NCI-H510A (cell line): ENCODE results near the gene SLX9.

Experiments
- DNase-seq: peaks from one replicate; lab custom pipeline; 2025; lab: John Stamatoyannopoulos, UW

The SLX9 gene, protein sequence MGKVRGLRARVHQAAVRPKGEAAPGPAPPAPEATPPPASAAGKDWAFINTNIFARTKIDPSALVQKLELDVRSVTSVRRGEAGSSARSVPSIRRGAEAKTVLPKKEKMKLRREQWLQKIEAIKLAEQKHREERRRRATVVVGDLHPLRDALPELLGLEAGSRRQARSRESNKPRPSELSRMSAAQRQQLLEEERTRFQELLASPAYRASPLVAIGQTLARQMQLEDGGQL

DNA sequence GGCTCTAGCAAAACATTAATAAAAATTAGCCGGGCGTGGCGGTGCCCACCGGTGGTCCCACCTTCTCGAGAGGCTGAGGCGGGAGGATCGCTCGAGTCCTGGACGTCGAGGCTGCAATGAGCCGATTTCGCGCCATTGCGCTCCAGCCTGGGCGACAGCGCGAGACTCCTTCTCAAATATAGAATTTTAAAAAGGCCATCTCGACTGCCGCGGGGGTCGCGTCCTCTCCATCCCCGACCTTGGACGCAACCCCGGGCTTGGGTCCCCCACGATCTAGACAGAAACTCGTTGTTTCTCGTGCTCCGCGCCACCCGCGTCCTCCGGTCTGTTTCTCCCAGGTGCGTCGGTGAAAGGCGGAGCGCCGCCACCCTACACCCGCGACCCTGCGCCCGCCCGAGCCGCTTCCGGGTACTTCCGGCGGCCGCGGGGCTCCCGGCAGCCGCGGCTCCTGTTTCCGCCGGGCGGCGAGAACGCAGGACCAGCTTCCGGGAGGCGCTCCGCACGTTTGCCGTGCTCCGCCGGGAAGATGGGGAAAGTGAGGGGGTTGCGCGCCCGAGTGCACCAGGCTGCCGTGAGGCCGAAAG, at the start of gene SLX9:
Gene SLX9, plus strand, starts transcription at position 498 of the 584 bp plus-strand sequence. Its CDS starts 29 bp downstream, at position 527.
- peak; percentile 70 for DNase-seq

DNA sequence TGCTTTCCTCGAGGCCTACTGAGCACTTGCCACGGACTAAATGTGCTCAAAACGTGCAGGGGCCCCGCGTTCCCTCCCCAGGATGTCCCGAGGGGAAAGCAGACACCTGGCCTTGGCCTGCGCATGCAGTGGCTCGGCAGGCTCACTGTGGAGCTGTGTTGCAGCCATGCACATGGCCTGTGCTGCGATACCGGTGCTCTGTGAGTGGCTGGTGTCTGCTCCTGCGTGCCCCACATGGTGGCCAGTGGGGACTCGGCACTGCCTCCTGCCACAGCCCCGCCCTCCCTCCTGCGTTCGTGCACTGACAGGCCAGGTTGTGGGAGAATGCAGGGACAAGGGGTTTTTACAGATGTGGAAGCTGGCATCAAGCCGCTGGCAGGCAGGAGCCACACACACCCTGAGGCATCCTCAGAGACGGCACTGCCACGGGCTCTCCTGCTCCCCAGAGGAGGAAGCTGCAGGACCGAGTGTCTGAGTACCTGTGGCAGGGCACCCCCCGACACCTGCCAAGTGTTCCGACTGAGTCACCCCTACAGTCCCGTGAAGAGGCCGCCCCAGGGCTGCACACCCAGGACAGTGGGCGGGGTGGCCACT, 49.4 kb upstream of the SLX9 start:
- no peak for DNase-seq

DNA sequence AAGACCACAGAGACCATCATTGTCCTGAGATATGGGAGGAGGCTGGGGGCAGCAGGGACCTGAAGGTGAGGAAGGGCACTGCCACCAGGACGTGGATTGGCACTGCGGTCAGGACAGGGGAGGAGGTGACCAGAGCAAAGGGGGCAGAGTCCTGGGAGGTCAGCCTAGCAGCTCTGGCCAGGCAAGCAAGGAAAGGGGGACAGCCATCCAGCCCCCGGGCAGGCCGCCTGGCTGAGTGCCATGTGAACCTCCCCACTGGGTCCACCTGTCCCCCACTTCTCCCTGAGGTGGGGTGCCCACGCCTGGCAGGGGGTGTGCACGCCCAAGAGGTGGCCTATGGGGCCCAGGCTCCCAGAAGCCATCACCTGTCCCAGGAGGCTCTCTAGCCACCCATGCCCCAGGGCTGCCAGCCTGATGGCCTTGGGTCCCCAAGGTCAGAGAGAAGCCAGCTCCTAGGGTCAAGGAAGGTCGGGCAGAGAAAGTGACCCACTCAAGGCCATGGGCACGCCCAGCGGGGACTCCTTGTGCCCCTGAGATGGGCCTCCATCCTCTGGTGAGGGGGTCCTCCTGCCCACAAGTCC, 48.8 kb upstream of the SLX9 start:
- DNase-seq, result no peak

DNA sequence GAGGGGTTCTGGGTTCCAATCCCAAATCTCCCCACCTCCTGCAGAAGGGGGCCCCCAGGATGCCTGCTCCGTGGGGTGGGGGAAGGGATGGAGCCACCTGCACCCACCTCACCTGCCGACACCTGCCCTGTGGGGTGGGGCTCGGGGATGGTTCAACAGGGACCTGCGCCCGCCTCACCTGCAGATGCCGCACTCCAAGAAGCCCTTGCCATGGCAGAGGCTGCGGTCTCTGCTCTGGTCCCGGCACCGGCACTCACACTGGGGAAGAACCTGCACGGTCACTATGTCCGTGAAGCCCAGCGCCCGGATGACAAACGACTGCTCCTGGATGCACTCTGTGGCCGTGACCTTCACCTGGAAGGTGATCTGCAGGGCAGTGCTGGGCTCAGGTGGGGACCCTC, 48.2 kb upstream of the SLX9 start:
- DNase-seq, result no peak

DNA sequence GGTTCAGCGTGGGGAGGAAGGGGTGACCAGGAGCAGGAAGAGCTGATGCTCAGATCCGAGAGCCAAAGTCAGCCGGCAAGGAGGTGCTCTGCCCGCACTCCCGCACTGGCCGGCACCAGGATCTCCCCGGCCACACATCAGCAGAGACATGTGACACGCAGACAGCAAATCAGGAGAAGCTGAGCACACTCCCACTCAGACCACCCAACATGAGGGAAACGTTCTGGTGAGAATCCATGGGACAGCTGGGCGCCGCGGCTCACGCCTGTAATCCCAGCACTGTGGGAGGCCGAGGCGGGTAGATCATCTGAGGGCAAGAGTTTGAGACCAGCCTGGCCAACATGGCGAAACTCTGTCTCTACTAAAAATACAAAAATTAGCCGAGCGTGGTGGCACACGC, 47.7 kb upstream of the SLX9 start:
- DNase-seq, result no peak

DNA sequence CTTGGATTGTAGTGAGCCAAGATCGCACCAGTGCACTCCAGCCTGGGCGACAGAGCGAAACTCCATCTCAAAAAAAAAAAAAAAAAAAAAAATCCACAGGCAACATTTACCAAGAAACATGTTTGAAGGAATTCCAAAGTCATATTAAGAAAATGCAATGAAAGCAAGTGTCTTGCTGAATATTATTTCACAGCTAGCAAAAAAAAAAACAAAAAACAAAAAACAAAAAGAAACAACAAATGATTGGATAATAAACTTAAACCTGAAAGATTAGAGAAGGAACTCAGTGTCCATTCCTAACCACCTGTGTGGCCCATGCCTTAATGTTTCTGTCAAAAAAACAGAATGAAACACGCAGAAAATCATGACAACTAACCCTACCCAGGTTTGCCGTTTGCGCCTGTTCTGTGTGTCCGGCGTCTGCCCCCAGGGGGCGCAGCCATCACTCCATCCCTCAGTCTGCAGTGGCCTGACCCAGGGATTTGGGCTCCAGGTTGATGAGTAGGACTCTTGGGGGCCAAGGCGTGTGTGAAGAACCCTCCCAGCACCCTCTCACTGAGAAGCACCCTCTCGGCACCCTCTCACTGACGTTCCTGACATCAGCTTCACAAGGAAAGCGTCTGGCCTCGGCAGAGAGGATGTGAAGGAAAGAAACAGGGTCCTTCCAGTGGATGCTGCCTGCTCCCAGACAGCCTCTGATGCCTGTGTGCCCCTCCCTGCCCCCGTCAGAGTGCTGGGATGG, 47.1 kb upstream of the SLX9 start:
- no peak for DNase-seq

DNA sequence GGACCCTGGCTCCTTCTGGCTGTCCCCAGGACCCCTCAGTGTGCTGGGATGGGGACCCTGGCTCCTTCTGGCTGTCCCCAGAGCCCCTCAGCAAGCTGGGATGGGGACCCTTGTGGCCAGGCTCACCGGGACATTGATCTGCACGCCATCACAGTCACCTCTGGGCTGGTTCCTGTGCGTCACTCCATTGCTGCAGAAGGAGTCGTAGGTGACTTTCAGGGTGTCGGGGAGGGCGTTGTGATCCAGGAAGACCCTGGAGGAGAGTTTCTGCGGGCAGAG, 46.6 kb upstream of the SLX9 start:
- DNase-seq, result no peak

DNA sequence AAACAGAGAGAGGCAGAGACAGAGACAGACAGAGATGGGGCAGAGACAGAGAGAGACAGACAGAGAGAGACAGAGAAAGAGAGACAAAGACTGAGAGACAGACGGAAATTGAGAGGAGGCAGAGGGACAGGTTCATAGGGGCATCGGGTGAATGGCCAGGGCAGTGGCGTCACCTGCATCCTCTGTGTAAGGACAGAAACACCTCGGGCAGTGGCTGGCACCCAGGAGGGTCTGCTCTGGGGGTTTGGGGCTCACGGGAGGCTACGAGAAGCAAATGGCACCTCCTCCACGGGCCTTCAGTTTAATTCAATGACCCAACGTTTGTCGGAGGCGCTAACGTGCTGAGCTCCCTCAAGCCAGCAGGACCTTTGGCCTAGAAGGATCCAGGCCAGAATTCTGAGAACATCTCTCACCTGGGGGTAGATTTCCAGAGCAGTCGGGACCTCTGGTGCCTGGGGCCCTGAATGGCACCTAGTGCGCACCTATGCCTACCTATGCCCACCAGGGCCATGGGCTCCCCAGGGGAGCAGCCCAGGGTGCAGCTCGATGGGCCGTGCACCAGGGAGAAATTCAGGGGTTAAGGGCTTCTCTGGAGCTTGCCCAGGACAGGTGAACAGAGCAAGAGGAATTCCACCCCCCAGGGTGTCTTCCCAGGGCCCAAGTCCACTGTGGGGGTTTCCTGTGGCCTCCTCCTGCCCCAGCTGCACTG, 45.7 kb upstream of the SLX9 start:
- DNase-seq, result no peak

DNA sequence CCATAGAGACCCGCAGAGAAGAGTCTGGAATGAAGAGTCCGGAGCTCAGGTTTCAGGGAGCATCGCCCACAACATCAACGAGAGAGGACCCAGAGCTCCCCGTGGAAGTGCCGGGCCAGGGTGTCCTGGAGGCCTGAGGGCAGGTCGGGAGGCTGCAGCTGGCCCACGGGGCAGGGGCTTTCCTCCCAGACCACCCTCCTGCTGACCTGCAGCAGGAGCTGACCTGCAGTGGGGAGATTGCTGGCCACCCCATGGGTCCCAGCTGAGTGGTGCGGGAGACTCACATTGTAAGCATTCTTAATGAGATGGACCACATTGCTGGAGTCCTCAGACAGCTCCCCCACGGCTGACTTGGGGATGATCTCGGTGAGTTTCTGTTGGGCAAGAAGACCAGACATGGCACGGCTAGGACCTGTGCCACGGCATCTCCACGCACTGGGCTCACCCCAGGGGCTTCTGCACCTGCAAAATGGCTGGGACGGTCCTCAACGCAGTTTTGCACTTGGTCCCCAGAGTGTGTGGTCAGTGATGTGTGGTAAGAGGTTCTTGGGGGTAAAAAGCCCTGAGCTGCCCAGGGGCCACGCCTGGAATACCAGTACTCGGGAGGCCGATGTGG, 45.0 kb upstream of the SLX9 start:
- DNase-seq, result no peak

DNA sequence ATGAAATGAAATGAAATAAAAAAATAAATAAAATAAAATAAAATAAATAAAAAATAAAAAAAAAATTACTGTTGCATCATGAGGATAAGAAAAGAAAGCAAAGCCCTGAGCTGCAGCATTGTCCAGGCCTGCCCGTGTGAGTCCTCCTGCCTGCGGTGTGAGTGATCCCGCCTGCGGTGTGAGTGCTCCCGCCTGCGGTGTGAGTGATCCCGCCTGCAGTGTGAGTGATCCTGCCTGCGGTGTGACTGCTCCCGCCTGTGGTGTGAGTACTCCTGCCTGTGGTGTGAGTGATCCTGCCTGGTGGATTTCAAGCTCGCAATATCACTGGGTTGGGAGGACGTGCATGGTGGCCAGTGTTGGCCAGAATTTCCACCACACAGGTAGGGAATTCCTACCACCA, 44.0 kb upstream of the SLX9 start:
- DNase-seq, result no peak

DNA sequence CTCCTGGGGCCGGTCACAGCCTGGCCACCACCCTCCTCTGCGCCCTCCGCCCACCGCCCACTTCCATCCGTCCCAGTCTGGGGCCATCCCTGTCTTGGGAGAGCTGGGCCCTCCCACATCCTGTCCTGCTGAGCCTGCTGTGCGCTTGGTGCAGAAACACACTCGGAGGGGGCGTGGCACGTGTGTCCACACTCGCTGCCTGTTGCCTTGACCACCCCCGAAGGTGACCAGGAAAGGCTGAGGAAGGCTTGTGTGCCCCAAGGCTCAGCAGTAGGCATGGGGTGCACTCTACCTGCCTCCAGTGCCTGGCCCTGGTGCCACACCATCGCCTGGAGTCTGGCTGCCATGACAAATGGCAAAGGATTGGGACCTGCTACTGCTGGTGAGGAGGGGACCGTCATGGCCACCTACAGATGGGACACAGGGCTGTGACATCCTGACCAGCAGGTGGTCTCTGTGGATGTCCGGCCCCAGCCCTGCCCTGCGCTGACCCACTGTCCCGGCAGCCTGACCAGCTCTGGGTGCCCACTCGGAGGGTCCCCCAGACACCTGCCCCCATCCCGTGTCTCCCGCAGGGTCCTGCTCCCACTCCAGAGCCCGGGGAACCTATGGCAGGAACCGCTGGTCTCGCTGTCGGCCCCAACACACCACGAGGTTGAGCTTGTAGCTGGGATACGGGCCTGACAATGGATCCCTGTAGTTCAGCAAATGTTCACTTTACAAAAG, 43.1 kb upstream of the SLX9 start:
- DNase-seq, result no peak

DNA sequence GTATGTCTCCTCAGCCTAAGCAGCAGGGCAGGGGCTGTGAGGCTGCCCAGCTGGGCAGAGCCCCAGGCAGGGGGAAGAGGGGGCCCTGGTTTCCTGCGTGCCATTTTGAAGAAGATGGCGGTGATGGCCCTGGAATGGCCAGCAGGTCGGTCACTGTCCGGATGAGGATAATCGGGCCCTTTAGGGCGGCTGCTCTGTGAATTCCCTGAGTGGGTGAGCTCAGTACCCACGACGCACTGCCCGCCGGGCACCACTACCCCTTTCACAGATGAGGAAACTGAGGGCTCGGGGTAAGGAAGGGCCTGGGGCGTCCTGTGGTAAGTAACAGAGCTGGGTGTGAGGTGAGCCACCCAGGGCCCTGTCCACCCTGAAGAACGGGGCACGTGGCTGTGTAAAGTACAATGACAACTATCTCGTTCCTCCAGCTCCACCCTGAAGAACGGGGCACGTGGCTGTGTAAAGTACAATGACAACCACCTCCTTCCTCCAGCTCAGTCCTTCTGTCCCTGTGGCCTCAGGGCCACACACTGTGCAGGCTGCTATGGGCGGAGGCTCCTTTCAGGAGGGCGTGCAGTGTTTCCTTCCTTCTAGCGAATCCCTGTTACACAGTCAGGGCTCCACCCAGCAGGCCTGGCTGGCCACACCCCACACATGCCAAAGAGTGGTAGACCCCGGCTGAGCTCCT, 42.4 kb upstream of the SLX9 start:
- no peak for DNase-seq

DNA sequence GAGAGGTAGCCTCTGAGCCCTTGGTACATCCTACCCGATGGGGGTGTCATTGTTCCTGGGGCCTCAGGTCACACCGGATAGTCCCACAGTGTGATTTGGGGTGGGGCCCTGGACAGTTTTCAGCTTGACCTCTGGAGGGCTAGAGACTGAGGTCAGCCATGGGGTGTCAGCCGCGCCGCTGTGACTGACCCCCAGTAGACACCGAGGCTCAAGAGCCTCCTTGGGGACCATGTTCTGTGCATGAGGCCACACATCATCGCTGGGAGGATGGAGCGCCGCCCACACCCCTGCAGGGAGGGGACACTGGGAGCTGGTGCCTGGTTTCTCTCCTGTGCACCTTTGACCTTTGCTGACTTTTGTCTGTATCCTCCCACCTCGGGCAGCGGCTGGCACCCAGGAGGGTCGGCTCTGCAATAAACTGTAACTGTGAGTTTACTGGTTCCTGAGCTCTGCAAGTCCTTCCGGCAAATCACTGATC, 41.8 kb upstream of the SLX9 start:
- no peak for DNase-seq

DNA sequence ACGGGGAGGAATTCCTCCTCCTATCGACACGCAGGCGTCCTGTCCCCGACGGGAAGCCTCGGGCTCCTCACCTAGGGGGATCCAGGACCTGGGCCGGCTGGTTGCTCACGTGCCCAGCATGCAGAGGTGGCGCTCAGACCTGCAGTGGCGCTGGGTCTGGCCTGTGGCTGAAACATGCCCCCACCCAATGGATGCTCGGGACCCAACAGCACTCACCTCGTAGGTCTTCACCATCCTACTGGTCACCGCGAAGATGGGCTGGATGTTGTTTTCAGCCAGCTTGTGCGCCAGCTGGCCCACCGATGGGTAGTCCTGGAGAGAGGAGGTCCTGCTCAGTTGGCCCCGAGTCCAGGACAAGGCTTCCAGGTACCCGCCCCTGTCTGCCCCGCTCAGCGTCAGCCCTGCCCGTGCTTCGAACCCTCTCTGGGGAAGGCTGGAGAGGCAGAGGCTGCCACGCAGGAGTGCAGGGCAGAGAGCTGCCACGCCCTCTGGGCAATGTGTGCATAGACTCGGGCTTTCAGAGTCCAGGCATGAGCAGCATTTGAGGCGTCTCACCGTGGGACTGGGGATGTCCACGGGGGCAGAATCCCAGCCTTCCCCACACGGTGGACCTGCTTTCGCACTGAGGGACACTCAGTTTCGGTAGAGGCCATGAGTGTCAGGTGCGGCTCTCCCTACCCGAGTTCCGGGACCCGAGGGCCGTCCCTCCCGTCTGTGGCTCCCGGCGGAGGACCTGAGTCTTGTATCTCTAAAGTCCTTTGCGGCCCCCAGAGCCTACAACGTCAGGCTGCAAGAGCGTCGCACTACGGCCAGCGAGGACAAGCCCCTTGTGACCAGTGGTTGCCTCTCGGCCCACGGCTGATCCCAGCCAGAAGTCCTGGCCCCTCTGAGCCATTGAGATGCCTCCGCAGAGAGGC, 40.7 kb upstream of the SLX9 start:
- no peak for DNase-seq

DNA sequence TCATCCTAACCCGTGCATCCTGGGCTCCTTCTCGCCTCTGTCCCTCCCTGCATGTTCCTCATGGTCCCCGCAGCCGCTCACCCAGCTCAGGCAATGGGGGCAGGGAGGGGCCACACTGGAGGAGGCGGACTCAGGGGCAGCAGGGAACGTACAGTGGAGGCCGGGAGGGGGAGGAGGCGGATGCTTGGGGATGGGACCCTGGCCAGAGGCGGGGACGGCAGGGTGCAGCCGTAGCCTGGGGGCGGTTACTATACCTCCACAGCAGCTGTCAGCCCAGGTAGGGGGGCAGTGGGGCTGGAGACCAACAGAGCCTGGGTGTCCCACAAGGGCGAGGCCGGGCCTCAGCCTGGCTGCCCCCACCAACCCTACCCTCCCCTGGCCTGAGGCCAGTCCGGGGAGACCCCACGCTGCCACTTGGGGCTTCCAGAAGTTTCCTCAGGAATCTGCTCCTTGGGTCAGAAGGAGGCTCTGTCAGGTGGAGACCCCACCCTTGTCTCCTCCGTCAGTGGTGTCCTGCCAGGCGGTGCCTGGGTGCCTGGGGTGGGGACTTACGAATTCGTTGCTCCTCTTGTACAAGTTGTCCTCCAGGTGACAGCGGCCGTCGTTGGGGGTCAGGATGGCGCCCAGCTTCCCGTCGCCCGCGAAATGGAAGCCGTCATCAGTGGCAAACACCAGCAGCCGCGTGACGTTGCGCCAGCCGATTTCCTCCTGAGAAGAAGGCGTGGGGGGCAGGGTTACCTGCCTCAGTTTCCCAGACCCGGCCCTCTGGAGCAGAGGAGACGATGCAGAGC, 39.9 kb upstream of the SLX9 start:
- no peak for DNase-seq

DNA sequence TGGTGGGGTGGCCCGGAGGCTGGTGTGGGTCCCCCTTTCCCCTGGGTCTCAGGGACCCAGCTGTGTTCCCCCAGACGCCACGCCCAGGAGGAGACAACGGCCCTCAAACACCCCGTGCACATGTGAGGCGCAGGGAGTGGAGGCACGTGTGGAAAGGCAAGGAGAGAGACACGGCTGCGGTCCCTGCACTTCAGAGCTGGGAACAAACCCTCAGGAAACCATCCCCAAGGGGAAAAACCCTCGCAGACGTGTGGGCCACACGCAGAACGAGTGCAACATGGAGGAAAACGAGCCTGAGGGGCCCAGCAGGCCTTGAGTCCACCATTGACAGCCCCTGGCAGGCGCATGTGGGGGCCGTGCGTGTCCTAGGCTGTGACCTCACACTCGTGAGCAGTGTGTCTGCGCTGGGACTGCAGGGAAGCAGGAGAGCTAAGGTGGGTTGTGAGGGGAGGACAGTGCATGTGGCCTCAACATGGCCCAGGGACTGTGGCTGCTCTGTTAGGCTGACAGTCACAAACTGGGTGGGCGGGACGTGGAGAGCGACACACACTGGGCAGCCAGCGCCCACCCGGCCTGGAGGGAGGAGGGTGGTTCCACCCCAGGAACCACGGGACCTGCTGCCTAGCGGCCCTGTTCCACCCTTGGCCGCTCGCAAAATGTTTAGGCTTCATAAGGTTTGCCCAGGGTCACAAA, 39.1 kb upstream of the SLX9 start:
- DNase-seq, result no peak

DNA sequence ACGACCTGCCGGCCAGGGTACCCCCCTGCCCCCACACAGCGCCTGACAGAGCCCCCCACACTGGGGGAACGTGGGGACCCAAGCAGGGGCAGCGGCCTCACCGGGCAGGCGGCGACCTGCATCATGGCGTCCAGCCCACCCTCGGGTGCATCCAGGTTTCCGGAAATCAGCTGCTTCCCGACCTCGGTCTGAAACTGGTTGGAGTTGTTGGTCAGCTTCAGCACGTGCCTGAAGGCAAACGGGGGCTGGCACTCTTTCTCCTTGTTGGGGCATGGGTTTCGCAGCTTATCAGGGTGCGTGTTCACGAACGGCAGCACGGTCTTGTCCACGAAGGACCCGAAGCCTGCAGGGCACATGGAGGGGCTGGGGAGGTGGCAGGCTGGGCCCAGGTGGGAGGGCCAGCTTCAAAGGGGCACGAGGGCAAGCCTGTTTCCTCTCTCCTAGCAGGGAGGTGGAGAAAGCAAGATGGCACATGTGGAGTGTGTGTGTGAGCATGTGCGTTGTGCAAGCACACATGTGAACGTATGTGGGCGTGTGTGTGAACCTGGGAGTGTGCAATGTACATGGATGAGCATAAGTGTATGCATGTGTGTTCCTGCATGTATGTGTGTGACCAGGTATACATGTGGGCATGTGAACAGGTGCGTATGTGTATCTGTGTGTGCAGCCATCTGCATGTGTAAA, 38.3 kb upstream of the SLX9 start:
- DNase-seq, result no peak
